ENCODE results near the gene DCP1A. TPM values are rescaled to one million over a fixed set of nuclear protein-coding genes. Genes with fewer than 3 reads are reported as not detected.

Gene DCP1A
- total and polyA plus RNA-seq, 2 of the 13 experiments (the other 11 are each of a cell fraction or from before 2014, with no cell fraction given) = 14.2 to 41.2 TPM

GRCh38 chr3:53238051-53238850 is 109.1 kb downstream of the DCP1A start (continued):
- TF ChIP-seq ZNF10 (CRISPR knock-in tag; IDR thresholded peaks at IDR 0.05; ENCODE audit: borderline replicate concordance, low read depth) (no peak), BCL6 (CRISPR knock-in tag; IDR thresholded peaks at IDR 0.05) (peak; percentile 19; the same call in 1 of the 2 replicates), GMEB1 (CRISPR knock-in tag; IDR thresholded peaks at IDR 0.05; ENCODE audit: borderline replicate concordance) (no peak), MTERF4 (CRISPR knock-in tag; IDR thresholded peaks at IDR 0.05) (no peak), AGO2 (optimal IDR thresholded peaks at IDR 0.05; ENCODE audit: low read depth, low read length) (peak; percentile 30), ZNF746 (CRISPR knock-in tag; IDR thresholded peaks at IDR 0.05) (no peak), ZNF672 (CRISPR knock-in tag; IDR thresholded peaks at IDR 0.05) (no peak), MIER2 (CRISPR knock-in tag; IDR thresholded peaks at IDR 0.05) (no peak), ZNF543 (CRISPR knock-in tag; IDR thresholded peaks at IDR 0.05) (no peak), ARID5B (CRISPR knock-in tag; IDR thresholded peaks at IDR 0.05) (peak; percentile 58), KIAA2018 (CRISPR knock-in tag; IDR thresholded peaks at IDR 0.05; ENCODE audit: borderline replicate concordance) (no peak), MIXL1 (CRISPR knock-in tag; IDR thresholded peaks at IDR 0.05) (no peak), ZNF292 (CRISPR knock-in tag; IDR thresholded peaks at IDR 0.05; ENCODE audit: borderline replicate concordance, low read depth) (no peak)
